Measurements from ENCODE around the gene NRAP.

NRAP gene

GRCh38 chr10:113663908-113664307 lies at the start of gene NRAP:
TSS of gene NRAP (minus strand) at chr10:113664041. CDS start at chr10:113663882, 159 bp downstream.
- H3K27me3 ChIP-seq (ENCODE audit: control insufficient read depth, insufficient read depth, low read length), result no peaks in the 10 kb centered on the region
- no peak within 1 kb of the TSS for H3K27ac ChIP-seq (ENCODE audit: low read depth, low read length)
- H3K36me3 ChIP-seq (ENCODE audit: control insufficient read depth, insufficient read depth, low read length), result no peaks in the 10 kb centered on the region
- H3K4me3 ChIP-seq (ENCODE audit: low read depth, low read length), result no peak within 1 kb of the TSS
- H3K9me3 ChIP-seq (ENCODE audit: control insufficient read depth, insufficient read depth, low read length), result no peaks in the 10 kb centered on the region
- no peak within 1 kb of the TSS for H3K9ac ChIP-seq (ENCODE audit: low read depth, low read length)
- no peaks in the 10 kb centered on the region for H3K4me1 ChIP-seq (ENCODE audit: control insufficient read depth, insufficient read depth, low read length)

GRCh38 chr10:113713640-113713982 lies 49.8 kb upstream of the NRAP start:
- no peaks in the 10 kb centered on the region for H3K27me3 ChIP-seq (ENCODE audit: control insufficient read depth, insufficient read depth, low read length)
- no peak overlapping the region for H3K4me3 ChIP-seq (ENCODE audit: low read depth, low read length)
- no peak overlapping the region for H3K27ac ChIP-seq (ENCODE audit: low read depth, low read length)
- H3K4me1 ChIP-seq (ENCODE audit: control insufficient read depth, insufficient read depth, low read length), result peaks cover 32% of the 10 kb centered on the region
- no peaks in the 10 kb centered on the region for H3K36me3 ChIP-seq (ENCODE audit: control insufficient read depth, insufficient read depth, low read length)
- no peak overlapping the region for H3K9ac ChIP-seq (ENCODE audit: low read depth, low read length)
- no peaks in the 10 kb centered on the region for H3K9me3 ChIP-seq (ENCODE audit: control insufficient read depth, insufficient read depth, low read length)

GRCh38 chr10:113712755-113713639 lies 49.2 kb upstream of the NRAP start:
- H3K27ac ChIP-seq (ENCODE audit: low read depth, low read length), result peak overlapping the region; percentile 34
- H3K27me3 ChIP-seq (ENCODE audit: control insufficient read depth, insufficient read depth, low read length), result no peaks in the 10 kb centered on the region
- H3K4me1 ChIP-seq (ENCODE audit: control insufficient read depth, insufficient read depth, low read length), result peaks cover 34% of the 10 kb centered on the region
- H3K4me3 ChIP-seq (ENCODE audit: low read depth, low read length), result no peak overlapping the region
- no peaks in the 10 kb centered on the region for H3K9me3 ChIP-seq (ENCODE audit: control insufficient read depth, insufficient read depth, low read length)
- H3K9ac ChIP-seq (ENCODE audit: low read depth, low read length), result no peak overlapping the region
- H3K36me3 ChIP-seq (ENCODE audit: control insufficient read depth, insufficient read depth, low read length), result no peaks in the 10 kb centered on the region

GRCh38 chr10:113712024-113712423 lies 48.2 kb upstream of the NRAP start:
- Histone ChIP-seq H3K27me3 (ENCODE audit: control insufficient read depth, insufficient read depth, low read length) (no peaks in the 10 kb centered on the region), H3K4me1 (ENCODE audit: control insufficient read depth, insufficient read depth, low read length) (peaks cover 34% of the 10 kb centered on the region), H3K27ac (ENCODE audit: low read depth, low read length) (no peak overlapping the region), H3K4me3 (ENCODE audit: low read depth, low read length) (no peak overlapping the region), H3K9me3 (ENCODE audit: control insufficient read depth, insufficient read depth, low read length) (no peaks in the 10 kb centered on the region), H3K36me3 (ENCODE audit: control insufficient read depth, insufficient read depth, low read length) (no peaks in the 10 kb centered on the region), H3K9ac (ENCODE audit: low read depth, low read length) (no peak overlapping the region)

- H3K9me3 ChIP-seq (ENCODE audit: control insufficient read depth, insufficient read depth, low read length), result no peaks in the 10 kb centered on the region
- no peaks in the 10 kb centered on the region for H3K27me3 ChIP-seq (ENCODE audit: control insufficient read depth, insufficient read depth, low read length)
- H3K36me3 ChIP-seq (ENCODE audit: control insufficient read depth, insufficient read depth, low read length), result no peaks in the 10 kb centered on the region
- no peak overlapping the region for H3K4me3 ChIP-seq (ENCODE audit: low read depth, low read length)
- H3K9ac ChIP-seq (ENCODE audit: low read depth, low read length), result no peak overlapping the region
- H3K4me1 ChIP-seq (ENCODE audit: control insufficient read depth, insufficient read depth, low read length), result peaks cover 34% of the 10 kb centered on the region
- no peak overlapping the region for H3K27ac ChIP-seq (ENCODE audit: low read depth, low read length)
Observed at GRCh38 chr10:113711142-113711541, 47.3 kb upstream of the NRAP start.

- Histone ChIP-seq H3K9me3 (ENCODE audit: control insufficient read depth, insufficient read depth, low read length) (no peaks in the 10 kb centered on the region), H3K36me3 (ENCODE audit: control insufficient read depth, insufficient read depth, low read length) (no peaks in the 10 kb centered on the region), H3K4me3 (ENCODE audit: low read depth, low read length) (no peak overlapping the region), H3K27me3 (ENCODE audit: control insufficient read depth, insufficient read depth, low read length) (no peaks in the 10 kb centered on the region), H3K9ac (ENCODE audit: low read depth, low read length) (no peak overlapping the region), H3K27ac (ENCODE audit: low read depth, low read length) (peak overlapping the region; percentile 6), H3K4me1 (ENCODE audit: control insufficient read depth, insufficient read depth, low read length) (peaks cover 42% of the 10 kb centered on the region)
Observed at GRCh38 chr10:113709221-113709838, 45.5 kb upstream of the NRAP start.

GRCh38 chr10:113708640-113709039 lies 44.8 kb upstream of the NRAP start:
- Histone ChIP-seq H3K9me3 (ENCODE audit: control insufficient read depth, insufficient read depth, low read length) (no peaks in the 10 kb centered on the region), H3K9ac (ENCODE audit: low read depth, low read length) (no peak overlapping the region), H3K4me3 (ENCODE audit: low read depth, low read length) (no peak overlapping the region), H3K4me1 (ENCODE audit: control insufficient read depth, insufficient read depth, low read length) (peaks cover 42% of the 10 kb centered on the region), H3K27ac (ENCODE audit: low read depth, low read length) (no peak overlapping the region), H3K36me3 (ENCODE audit: control insufficient read depth, insufficient read depth, low read length) (no peaks in the 10 kb centered on the region), H3K27me3 (ENCODE audit: control insufficient read depth, insufficient read depth, low read length) (no peaks in the 10 kb centered on the region)

- Histone ChIP-seq H3K9me3 (ENCODE audit: control insufficient read depth, insufficient read depth, low read length) (no peaks in the 10 kb centered on the region), H3K9ac (ENCODE audit: low read depth, low read length) (no peak overlapping the region), H3K4me1 (ENCODE audit: control insufficient read depth, insufficient read depth, low read length) (peaks cover 35% of the 10 kb centered on the region), H3K27me3 (ENCODE audit: control insufficient read depth, insufficient read depth, low read length) (no peaks in the 10 kb centered on the region), H3K27ac (ENCODE audit: low read depth, low read length) (no peak overlapping the region), H3K4me3 (ENCODE audit: low read depth, low read length) (no peak overlapping the region), H3K36me3 (ENCODE audit: control insufficient read depth, insufficient read depth, low read length) (no peaks in the 10 kb centered on the region)
Observed at GRCh38 chr10:113706623-113707022, 42.8 kb upstream of the NRAP start.

- Histone ChIP-seq H3K4me3 (ENCODE audit: low read depth, low read length) (no peak overlapping the region), H3K9ac (ENCODE audit: low read depth, low read length) (no peak overlapping the region), H3K4me1 (ENCODE audit: control insufficient read depth, insufficient read depth, low read length) (peaks cover 26% of the 10 kb centered on the region), H3K9me3 (ENCODE audit: control insufficient read depth, insufficient read depth, low read length) (no peaks in the 10 kb centered on the region), H3K27ac (ENCODE audit: low read depth, low read length) (no peak overlapping the region), H3K36me3 (ENCODE audit: control insufficient read depth, insufficient read depth, low read length) (no peaks in the 10 kb centered on the region), H3K27me3 (ENCODE audit: control insufficient read depth, insufficient read depth, low read length) (no peaks in the 10 kb centered on the region)
Observed at GRCh38 chr10:113705344-113705652, 41.5 kb upstream of the NRAP start.

- no peak overlapping the region for H3K9ac ChIP-seq (ENCODE audit: low read depth, low read length)
- H3K27me3 ChIP-seq (ENCODE audit: control insufficient read depth, insufficient read depth, low read length), result no peaks in the 10 kb centered on the region
Observed at GRCh38 chr10:113704637-113705343, 40.9 kb upstream of the NRAP start.

GRCh38 chr10:113697595-113697994 lies 33.8 kb upstream of the NRAP start:
- H3K9me3 ChIP-seq (ENCODE audit: control insufficient read depth, insufficient read depth, low read length), result no peaks in the 10 kb centered on the region
- H3K27ac ChIP-seq (ENCODE audit: low read depth, low read length), result no peak overlapping the region
- H3K36me3 ChIP-seq (ENCODE audit: control insufficient read depth, insufficient read depth, low read length), result no peaks in the 10 kb centered on the region; the same call in 1 of the 2 replicates
- no peak overlapping the region for H3K4me3 ChIP-seq (ENCODE audit: low read depth, low read length)
- H3K4me1 ChIP-seq (ENCODE audit: control insufficient read depth, insufficient read depth, low read length), result peaks cover 8% of the 10 kb centered on the region; the same call in 1 of the 2 replicates
- no peak overlapping the region for H3K9ac ChIP-seq (ENCODE audit: low read depth, low read length)
- H3K27me3 ChIP-seq (ENCODE audit: control insufficient read depth, insufficient read depth, low read length), result no peaks in the 10 kb centered on the region

More at GRCh38 chr10:113704637-113705343, 40.9 kb upstream of the NRAP start:
- Histone ChIP-seq H3K27ac (ENCODE audit: low read depth, low read length) (no peak overlapping the region), H3K36me3 (ENCODE audit: control insufficient read depth, insufficient read depth, low read length) (no peaks in the 10 kb centered on the region), H3K4me3 (ENCODE audit: low read depth, low read length) (no peak overlapping the region), H3K9me3 (ENCODE audit: control insufficient read depth, insufficient read depth, low read length) (no peaks in the 10 kb centered on the region), H3K4me1 (ENCODE audit: control insufficient read depth, insufficient read depth, low read length) (peaks cover 22% of the 10 kb centered on the region)
